PC-3 (cell line): ENCODE results near the gene BABAM1. TPM values are rescaled to one million over a fixed set of nuclear protein-coding genes. Genes with fewer than 3 reads are reported as not detected.

Experiments
- ATAC-seq: fragments of 200-7000 bp; cut with Tn5 transposase; 2 replicates; pipeline ENCODE4 v1.9.1; 2020; ENCODE audit warnings: mild to moderate bottlenecking, moderate library complexity
- BruUV-seq: library from RNA; stranded (reverse); fragments of 400-500 nt; replicated peaks from 2 replicates; lab custom pipeline; 2021; lab: Mats Ljungman, UMichigan
- CTCF ChIA-PET: fragments of 300-600 bp; sonication (Branson Sonifier 250); formaldehyde crosslinking; loops from one replicate; lab custom pipeline; 2022; ENCODE audit warnings: antibody characterized with exemption; lab: Charles Lee
- POLR2A ChIA-PET: fragments of 300-600 bp; sonication (Branson Sonifier 250); formaldehyde crosslinking; loops from one replicate; lab custom pipeline; 2022; ENCODE audit warnings: antibody characterized with exemption; ENCODE audit not compliant: unreplicated experiment; lab: Charles Lee
- DNase-seq: peaks from one replicate; pipeline ENCODE4 v3.0.0-alpha.2; 2015
- H2AFZ ChIP-seq: fragments of 300-600 bp; sonication (generic); 2 replicates; pipeline ENCODE4 v1.6.0; 2016; ENCODE audit warnings: antibody characterized with exemption, low read length
- H3F3A ChIP-seq: fragments of 300-600 bp; sonication (generic); one replicate; pipeline ENCODE4 v1.6.0; 2017; ENCODE audit warnings: antibody characterized with exemption, low read length, control low read depth, mild to moderate bottlenecking; ENCODE audit not compliant: unreplicated experiment
- H3K27ac ChIP-seq: fragments of 300-600 bp; sonication (generic); 2 replicates; pipeline ENCODE4 v1.5.1; 2016; ENCODE audit warnings: mild to moderate bottlenecking, low read length
- H3K27me3 ChIP-seq: fragments of 300-600 bp; sonication (generic); 2 replicates; pipeline ENCODE4 v1.6.1; 2016; ENCODE audit warnings: low read length, mixed read lengths
- H3K36me3 ChIP-seq: fragments of 300-600 bp; sonication (generic); 2 replicates; pipeline ENCODE4 v1.6.1; 2016; ENCODE audit warnings: low read depth, mixed run types, low read length, mixed read lengths
- H3K4me1 ChIP-seq: fragments of 300-600 bp; sonication (generic); 2 replicates; pipeline ENCODE4 v1.5.1; 2016; ENCODE audit warnings: low read length; ENCODE audit not compliant: insufficient read depth
- H3K4me2 ChIP-seq: fragments of 300-600 bp; sonication (generic); 2 replicates; pipeline ENCODE4 v1.6.0; 2016; ENCODE audit warnings: low read length
- H3K4me3 ChIP-seq: fragments of 300-600 bp; sonication (generic); 2 replicates; pipeline ENCODE4 v1.5.1; 2016; ENCODE audit warnings: mild to moderate bottlenecking, low read length, mixed read lengths
- H3K79me2 ChIP-seq: fragments of 300-600 bp; sonication (generic); 2 replicates; pipeline ENCODE4 v1.6.1; 2017; ENCODE audit warnings: low read length, mixed read lengths
- H3K9ac ChIP-seq: fragments of 300-600 bp; sonication (generic); 2 replicates; pipeline ENCODE4 v1.6.0; 2016; ENCODE audit warnings: mild to moderate bottlenecking, low read length
- H3K9me2 ChIP-seq: fragments of 300-600 bp; sonication (generic); replicated peaks from 2 replicates; pipeline ENCODE4 v1.6.1; 2016; ENCODE audit warnings: mixed run types, low read length, mixed read lengths
- H3K9me3 ChIP-seq: fragments of 300-600 bp; sonication (generic); 2 replicates; pipeline ENCODE4 v1.6.1; 2016; ENCODE audit warnings: low read length, mixed read lengths
- H4K20me1 ChIP-seq: fragments of 300-600 bp; sonication (generic); 2 replicates; pipeline ENCODE4 v1.6.1; 2016; ENCODE audit warnings: low read length, mixed read lengths
- CTCF ChIP-seq: fragments of 300-600 bp; sonication (generic); conservative IDR thresholded peaks from 2 replicates; pipeline ENCODE4 v1.5.1; 2017; ENCODE audit warnings: antibody characterized with exemption, low read depth, mild to moderate bottlenecking, low read length
- EZH2 ChIP-seq: fragments of 300-600 bp; sonication (generic); IDR thresholded peaks from one replicate; pipeline ENCODE4 v1.6.1; 2017; ENCODE audit warnings: antibody characterized with exemption, mild to moderate bottlenecking, low read length; ENCODE audit not compliant: unreplicated experiment
- EZH2phosphoT487 ChIP-seq: fragments of 300-600 bp; sonication (generic); IDR thresholded peaks from 2 replicates; pipeline ENCODE4 v1.6.1; 2018; ENCODE audit warnings: mild to moderate bottlenecking, antibody characterized with exemption, low read length, borderline replicate concordance
- intact Hi-C: fragments of 100-400 bp; cut with micrococcal nuclease; formaldehyde crosslinking; loops from 2 replicates; pipeline ENCODE4 v1.9.0; 2023
- total RNA-seq: library from RNA; depleted of rRNA; stranded (reverse); fragments of >200 nt; gene quantifications from 2 replicates; pipeline ENCODE4 v1.2.3, GENCODE V29; 2014

Gene BABAM1
- total RNA-seq, 1 experiment from 2014 or later, result 196 TPM

- CTCF ChIA-PET, result interaction anchor here (0.9 kb wide), 1 partner anchor 8 kb away, joined by 5 read pairs; no protein-coding TSS in a partner anchor
- Histone ChIP-seq H3K36me3 (no peaks in the 10 kb centered on the region), H4K20me1 (no peaks in the 10 kb centered on the region), H3K27me3 (no peaks in the 10 kb centered on the region), H3K9ac (no peak overlapping the region), H3K4me1 (no peaks in the 10 kb centered on the region), H3K79me2 (peaks cover 1% of the 10 kb centered on the region), H3K27ac (no peak overlapping the region), H3K4me3 (no peak overlapping the region), H2AFZ (no peak overlapping the region), H3K9me3 (0 out of 2 replicates have a peak, but pooled peaks cover 5% of the 10 kb centered on the region), H3K9me2 (no peaks in the 10 kb centered on the region), H3F3A (no peaks in the 10 kb centered on the region), H3K4me2 (no peak overlapping the region)
- DNase-seq (no peak), ATAC-seq (no peak)
- intact Hi-C loops, result no loop called here
- TF ChIP-seq EZH2, result no peak
- POLR2A ChIA-PET, result no interaction called here
- BruUV-seq, result no TSS peak
Measured at GRCh38 chr19:17262557-17262956, 4.7 kb upstream of the BABAM1 start.

DNA sequence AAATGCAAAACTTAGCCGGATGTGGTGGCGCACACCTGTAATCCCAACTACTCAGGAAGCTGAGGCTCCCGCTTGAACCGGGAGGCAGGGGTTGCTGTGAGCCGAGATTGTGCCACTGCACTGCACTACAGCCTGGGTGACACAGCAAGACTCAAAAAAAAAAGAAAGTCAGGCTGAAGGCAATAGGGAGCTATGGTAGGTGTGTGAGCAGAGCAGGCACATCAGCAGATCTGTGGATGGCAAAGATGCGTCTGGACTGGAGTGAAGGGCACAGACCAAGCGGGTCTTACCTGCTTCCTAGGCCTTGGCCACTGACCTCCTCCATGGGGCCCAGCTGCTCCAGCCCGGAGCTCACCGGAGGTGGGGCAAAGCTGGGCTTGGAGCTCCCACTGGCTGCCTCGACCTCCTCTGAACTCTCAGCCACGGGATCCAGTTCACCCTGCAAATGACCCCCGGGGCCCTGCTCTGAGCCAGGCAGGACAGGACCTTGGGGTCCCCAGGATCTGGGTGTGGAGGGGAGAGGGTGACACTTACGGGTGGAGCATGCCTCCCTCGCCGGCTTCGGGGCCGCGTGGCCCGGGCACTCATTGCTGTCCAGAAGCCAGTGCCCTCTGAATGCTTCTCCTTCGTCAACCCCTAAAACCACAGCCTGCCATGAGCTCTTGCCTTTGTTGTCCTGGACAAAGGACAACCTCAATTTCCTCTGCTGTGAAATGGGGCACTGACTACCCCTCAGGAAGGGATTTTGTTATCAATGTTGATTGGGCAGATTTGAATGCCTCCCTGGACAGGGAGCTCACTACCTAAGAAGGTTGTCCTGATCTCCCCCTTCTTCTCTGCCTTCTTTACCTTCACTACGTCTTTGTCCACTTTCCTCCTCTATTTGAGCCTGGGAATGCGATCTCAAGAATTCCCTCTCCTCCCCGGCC, 3.3 kb upstream of the BABAM1 start:
- TF ChIP-seq EZH2phosphoT487, result no peak
- intact Hi-C loops, result no loop called here
- H3F3A ChIP-seq, result no peaks in the 10 kb centered on the region
- no peaks in the 10 kb centered on the region for H3K27me3 ChIP-seq
- no peak overlapping the region for H2AFZ ChIP-seq
- H3K36me3 ChIP-seq, result peaks cover 2% of the 10 kb centered on the region; the same call in 1 of the 2 replicates
- BruUV-seq, result no TSS peak
- H3K4me3 ChIP-seq, result no peak overlapping the region
- ATAC-seq (no peak), DNase-seq (no peak)
- POLR2A ChIA-PET, result no interaction called here
- no peaks in the 10 kb centered on the region for H4K20me1 ChIP-seq
- H3K27ac ChIP-seq, result no peak overlapping the region
- CTCF ChIA-PET, result no interaction called here
- no peak overlapping the region for H3K9ac ChIP-seq
- peaks cover 7% of the 10 kb centered on the region for H3K4me1 ChIP-seq
- H3K9me2 ChIP-seq, result no peaks in the 10 kb centered on the region
- H3K4me2 ChIP-seq, result no peak overlapping the region
- H3K9me3 ChIP-seq, result 0 out of 2 replicates have a peak, but pooled peaks cover 5% of the 10 kb centered on the region
- peaks cover 15% of the 10 kb centered on the region for H3K79me2 ChIP-seq

- Histone ChIP-seq H3K27ac (no peak within 1 kb of the TSS), H3K4me1 (peaks cover 7% of the 10 kb centered on the region), H3K9me2 (no peaks in the 10 kb centered on the region), H3K4me3 (no peak within 1 kb of the TSS), H3K36me3 (peaks cover 3% of the 10 kb centered on the region; the same call in 1 of the 2 replicates), H2AFZ (no peak within 1 kb of the TSS), H3K4me2 (no peak within 1 kb of the TSS), H3K79me2 (peaks cover 17% of the 10 kb centered on the region), H3K9me3 (0 out of 2 replicates have a peak, but pooled peaks cover 3% of the 10 kb centered on the region), H4K20me1 (no peaks in the 10 kb centered on the region), H3F3A (no peaks in the 10 kb centered on the region), H3K27me3 (no peaks in the 10 kb centered on the region), H3K9ac (no peak within 1 kb of the TSS)
- ChIA-PET POLR2A (no interaction called here), CTCF (no interaction called here)
- ATAC-seq (no peak), DNase-seq (no peak)
- intact Hi-C loops, result no loop called here
- TF ChIP-seq EZH2phosphoT487, result no peak
- TF ChIP-seq EZH2, result no peak
- no peak for TF ChIP-seq CTCF
- BruUV-seq, result no TSS peak
Measured at GRCh38 chr19:17264641-17264979, 2.6 kb upstream of the BABAM1 start, which contains the start of gene USHBP1. Gene USHBP1, minus strand, starts transcription at chr19:17264745. Its CDS starts 446 bp downstream, at chr19:17264299.
